ENCODE results near the gene NLRP3.
"Not testable (repeated sequence)": the region's sequence is repeated elsewhere in the genome, so short reads cannot be mapped to it uniquely, and the experiment has no call there.

NLRP3 gene

DNA sequence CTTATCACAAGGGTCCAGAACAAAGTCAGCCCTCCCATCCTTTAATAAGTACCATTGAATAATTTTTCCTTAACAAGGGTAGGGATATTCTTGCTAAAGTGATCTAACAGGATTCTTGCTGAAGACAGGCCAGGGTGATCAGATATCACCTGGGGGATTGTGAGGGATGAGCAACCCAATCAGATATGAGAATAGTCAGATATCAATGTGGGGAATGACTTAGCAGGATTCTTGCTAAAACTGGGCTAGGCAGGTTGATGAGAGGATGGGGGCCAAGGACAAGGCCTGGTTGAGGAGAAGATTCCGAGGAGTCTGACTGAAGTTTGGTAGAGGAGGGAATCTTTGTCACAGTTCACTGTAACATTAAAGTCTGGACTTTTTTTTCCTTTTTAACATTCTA, 23.9 kb upstream of the NLRP3 start:
- Histone ChIP-seq H3K27ac (ENCODE audit: low read depth, low read length) (no peak overlapping the region), H3K27me3 (ENCODE audit: control insufficient read depth, insufficient read depth, low read length) (no peaks in the 10 kb centered on the region), H3K4me1 (ENCODE audit: control insufficient read depth, insufficient read depth, low read length) (peaks cover 9% of the 10 kb centered on the region), H3K36me3 (ENCODE audit: control insufficient read depth, insufficient read depth, low read length) (no peaks in the 10 kb centered on the region), H3K9ac (ENCODE audit: low read depth, low read length) (no peak overlapping the region), H3K9me3 (ENCODE audit: control insufficient read depth, insufficient read depth, low read length) (no peaks in the 10 kb centered on the region), H3K4me3 (ENCODE audit: low read depth, low read length) (no peak overlapping the region)

DNA sequence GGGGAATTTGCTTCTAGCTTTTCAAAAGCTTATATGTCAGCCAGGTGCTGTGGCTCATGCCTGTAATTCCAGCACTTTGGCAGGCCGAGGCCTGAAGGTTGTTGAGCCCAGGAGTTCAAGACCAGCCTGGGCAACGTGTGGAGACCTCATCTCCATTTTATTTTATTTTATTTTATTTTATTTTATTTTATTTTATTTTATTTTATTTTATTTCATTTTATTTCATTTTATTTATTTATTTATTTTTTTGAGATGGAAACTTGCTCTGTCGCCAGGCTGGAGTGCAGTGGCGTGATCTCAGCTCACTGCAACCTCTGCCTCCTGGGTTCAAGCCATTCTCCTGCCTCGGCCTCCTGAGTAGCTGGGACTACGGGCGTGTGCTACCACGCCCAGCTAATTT, 20.9 kb upstream of the NLRP3 start:
- not testable (repeated sequence) for H3K9ac ChIP-seq (ENCODE audit: low read depth, low read length); H3K36me3 ChIP-seq (ENCODE audit: control insufficient read depth, insufficient read depth, low read length); H3K4me1 ChIP-seq (ENCODE audit: control insufficient read depth, insufficient read depth, low read length); H3K27me3 ChIP-seq (ENCODE audit: control insufficient read depth, insufficient read depth, low read length); H3K4me3 ChIP-seq (ENCODE audit: low read depth, low read length); H3K27ac ChIP-seq (ENCODE audit: low read depth, low read length); H3K9me3 ChIP-seq (ENCODE audit: control insufficient read depth, insufficient read depth, low read length)

DNA sequence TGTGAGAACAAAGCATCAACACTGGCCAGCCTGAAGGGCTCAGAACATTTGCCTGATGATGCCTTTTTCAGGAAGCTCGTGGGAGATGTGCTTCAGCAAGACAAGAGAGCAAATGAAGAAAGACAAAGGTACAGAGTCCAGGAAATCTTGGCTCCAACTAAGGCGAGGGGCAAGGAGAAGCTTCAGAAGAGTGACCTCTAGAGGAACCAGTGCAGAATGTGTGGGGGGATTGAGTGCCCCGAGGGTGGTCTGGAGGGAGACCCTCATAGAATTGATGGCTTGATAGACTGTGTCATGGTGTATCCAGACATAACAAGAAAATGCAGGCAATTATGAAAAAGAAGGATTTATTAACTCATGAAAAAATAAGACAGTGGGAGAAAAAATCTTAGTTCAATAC, 15.3 kb upstream of the NLRP3 start:
- Histone ChIP-seq H3K36me3 (ENCODE audit: control insufficient read depth, insufficient read depth, low read length) (no peaks in the 10 kb centered on the region), H3K9ac (ENCODE audit: low read depth, low read length) (no peak overlapping the region), H3K9me3 (ENCODE audit: control insufficient read depth, insufficient read depth, low read length) (no peaks in the 10 kb centered on the region), H3K4me3 (ENCODE audit: low read depth, low read length) (no peak overlapping the region), H3K27me3 (ENCODE audit: control insufficient read depth, insufficient read depth, low read length) (no peaks in the 10 kb centered on the region), H3K4me1 (ENCODE audit: control insufficient read depth, insufficient read depth, low read length) (0 out of 2 replicates have a peak, but pooled peaks cover 3% of the 10 kb centered on the region), H3K27ac (ENCODE audit: low read depth, low read length) (no peak overlapping the region)

DNA sequence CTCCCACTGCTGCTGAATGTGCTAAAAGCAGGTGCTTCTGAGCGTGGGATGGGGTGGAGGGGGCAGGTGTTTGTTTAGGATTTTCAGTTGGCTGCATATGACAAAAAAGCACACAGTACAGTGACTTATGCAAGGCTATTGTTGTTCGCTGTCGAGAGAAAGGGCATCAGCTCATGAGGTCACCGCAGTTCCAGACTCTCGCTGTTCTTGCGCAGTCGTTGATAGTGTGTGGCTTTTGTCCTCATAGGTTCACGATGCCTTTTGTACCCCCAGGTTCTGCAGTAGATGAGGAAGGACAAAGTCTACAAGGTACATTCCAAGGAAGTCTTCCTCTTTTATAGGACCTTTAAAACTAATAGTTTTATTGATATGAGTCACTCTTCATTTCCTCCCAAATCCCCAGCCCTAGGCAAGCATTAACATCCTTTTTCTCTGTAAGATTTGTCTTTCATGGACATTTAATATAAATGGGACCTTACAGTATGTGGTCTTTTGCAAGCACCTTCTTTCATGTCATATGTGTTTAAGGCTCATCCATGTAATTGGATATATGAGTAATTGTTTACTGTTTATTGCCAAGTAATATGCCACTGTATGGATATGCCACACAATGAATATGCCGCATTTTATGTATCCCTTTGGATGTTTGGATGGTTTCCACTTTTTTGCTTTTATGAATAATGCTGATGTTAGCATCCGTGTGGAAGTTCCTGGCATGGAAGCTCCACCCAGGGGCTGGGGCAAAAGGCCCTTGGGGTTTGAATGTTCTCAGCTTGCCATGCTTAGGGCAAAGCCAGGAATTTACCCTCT, 14.5 kb upstream of the NLRP3 start:
- H3K4me3 ChIP-seq (ENCODE audit: low read depth, low read length), result no peak overlapping the region
- no peaks in the 10 kb centered on the region for H3K9me3 ChIP-seq (ENCODE audit: control insufficient read depth, insufficient read depth, low read length)
- no peaks in the 10 kb centered on the region for H3K27me3 ChIP-seq (ENCODE audit: control insufficient read depth, insufficient read depth, low read length)
- H3K4me1 ChIP-seq (ENCODE audit: control insufficient read depth, insufficient read depth, low read length), result 0 out of 2 replicates have a peak, but pooled peaks cover 3% of the 10 kb centered on the region
- no peak overlapping the region for H3K9ac ChIP-seq (ENCODE audit: low read depth, low read length)
- no peaks in the 10 kb centered on the region for H3K36me3 ChIP-seq (ENCODE audit: control insufficient read depth, insufficient read depth, low read length)
- H3K27ac ChIP-seq (ENCODE audit: low read depth, low read length), result no peak overlapping the region

DNA sequence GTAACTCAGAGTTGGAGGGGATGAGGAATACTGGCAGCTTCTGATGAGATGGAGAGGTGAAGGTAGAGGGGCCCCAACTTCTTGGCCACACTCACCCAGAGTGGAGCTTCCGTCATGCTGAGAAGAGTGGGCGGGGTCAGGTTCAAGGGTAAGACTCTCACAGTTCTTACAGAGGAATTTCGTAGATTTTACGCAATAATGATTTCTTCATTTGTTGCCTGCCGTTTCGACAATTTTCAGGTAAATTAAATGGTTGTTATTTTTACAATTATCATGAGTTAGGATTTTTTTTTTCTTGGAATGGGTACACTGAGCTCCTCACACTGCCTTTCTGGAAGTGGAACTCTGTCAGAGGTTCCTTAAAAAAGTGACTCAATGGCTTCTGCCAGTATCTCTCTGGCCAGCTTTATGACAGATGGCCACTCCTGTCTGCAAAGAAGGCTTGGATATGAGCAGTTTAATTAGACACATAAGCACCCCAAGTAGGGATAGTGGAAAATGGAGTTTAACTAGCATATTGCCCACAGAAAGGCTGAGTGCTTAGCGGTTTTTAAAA, 13.8 kb upstream of the NLRP3 start:
- 0 out of 2 replicates have a peak, but pooled peaks cover 3% of the 10 kb centered on the region for H3K4me1 ChIP-seq (ENCODE audit: control insufficient read depth, insufficient read depth, low read length)
- no peak overlapping the region for H3K27ac ChIP-seq (ENCODE audit: low read depth, low read length)
- no peaks in the 10 kb centered on the region for H3K36me3 ChIP-seq (ENCODE audit: control insufficient read depth, insufficient read depth, low read length)
- no peaks in the 10 kb centered on the region for H3K27me3 ChIP-seq (ENCODE audit: control insufficient read depth, insufficient read depth, low read length)
- H3K9ac ChIP-seq (ENCODE audit: low read depth, low read length), result no peak overlapping the region
- no peaks in the 10 kb centered on the region for H3K9me3 ChIP-seq (ENCODE audit: control insufficient read depth, insufficient read depth, low read length)
- H3K4me3 ChIP-seq (ENCODE audit: low read depth, low read length), result no peak overlapping the region

DNA sequence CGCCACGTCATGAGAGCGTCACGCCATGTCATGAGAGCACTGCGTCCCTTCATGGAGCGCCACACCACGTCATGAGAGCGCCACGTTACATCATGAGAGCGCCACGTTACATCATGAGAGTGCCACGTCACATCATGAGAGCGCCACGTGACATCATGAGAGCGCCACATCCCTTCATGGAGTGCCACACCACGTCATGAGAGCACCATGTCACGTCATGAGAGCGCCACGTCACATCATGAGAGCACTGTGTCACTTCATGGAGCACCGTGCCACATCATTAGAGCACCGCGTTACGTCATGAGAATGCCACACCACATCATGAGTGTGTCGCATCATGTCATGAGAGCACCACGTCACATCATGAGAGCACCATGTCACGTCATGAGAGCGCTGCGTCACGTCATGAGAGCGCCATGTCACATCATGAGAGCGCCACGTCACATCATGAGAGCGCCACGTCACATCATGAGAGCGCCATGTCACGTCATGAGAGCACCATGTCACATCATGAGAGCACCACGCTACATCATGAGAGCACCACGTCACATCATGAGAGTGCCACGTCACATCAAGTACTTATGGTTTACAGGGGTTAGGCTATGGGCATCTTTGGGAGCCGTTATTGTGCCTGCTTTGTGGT, 9.8 kb upstream of the NLRP3 start:
- Histone ChIP-seq H3K27me3 (ENCODE audit: control insufficient read depth, insufficient read depth, low read length) (no peaks in the 10 kb centered on the region), H3K4me3 (ENCODE audit: low read depth, low read length) (no peak overlapping the region), H3K4me1 (ENCODE audit: control insufficient read depth, insufficient read depth, low read length) (0 out of 2 replicates have a peak, but pooled peaks cover 3% of the 10 kb centered on the region), H3K27ac (ENCODE audit: low read depth, low read length) (no peak overlapping the region), H3K9me3 (ENCODE audit: control insufficient read depth, insufficient read depth, low read length) (no peaks in the 10 kb centered on the region), H3K9ac (ENCODE audit: low read depth, low read length) (no peak overlapping the region), H3K36me3 (ENCODE audit: control insufficient read depth, insufficient read depth, low read length) (no peaks in the 10 kb centered on the region)

DNA sequence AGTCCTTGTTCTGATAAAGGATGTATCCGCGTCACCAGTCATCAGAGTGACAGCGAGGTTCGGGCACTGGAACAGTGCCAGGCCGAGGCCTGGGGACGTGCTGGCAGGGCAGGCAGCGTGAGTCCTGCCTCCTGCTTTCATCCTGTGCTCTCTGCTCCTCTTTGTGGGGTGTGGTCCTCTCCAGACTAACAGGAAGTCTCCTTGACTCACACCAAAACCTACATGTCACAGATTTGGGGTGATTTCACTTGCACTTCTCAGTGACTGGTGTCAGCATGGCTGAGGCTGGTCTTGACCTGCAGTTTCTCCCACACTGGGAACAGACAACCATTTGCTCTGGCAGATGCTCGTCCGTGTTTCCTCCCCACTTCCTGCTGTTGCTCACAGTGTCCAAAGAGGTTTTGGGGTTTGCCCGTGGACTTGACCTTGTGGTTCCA, 8.8 kb upstream of the NLRP3 start:
- Histone ChIP-seq H3K27ac (ENCODE audit: low read depth, low read length) (no peak overlapping the region), H3K27me3 (ENCODE audit: control insufficient read depth, insufficient read depth, low read length) (no peaks in the 10 kb centered on the region)

DNA sequence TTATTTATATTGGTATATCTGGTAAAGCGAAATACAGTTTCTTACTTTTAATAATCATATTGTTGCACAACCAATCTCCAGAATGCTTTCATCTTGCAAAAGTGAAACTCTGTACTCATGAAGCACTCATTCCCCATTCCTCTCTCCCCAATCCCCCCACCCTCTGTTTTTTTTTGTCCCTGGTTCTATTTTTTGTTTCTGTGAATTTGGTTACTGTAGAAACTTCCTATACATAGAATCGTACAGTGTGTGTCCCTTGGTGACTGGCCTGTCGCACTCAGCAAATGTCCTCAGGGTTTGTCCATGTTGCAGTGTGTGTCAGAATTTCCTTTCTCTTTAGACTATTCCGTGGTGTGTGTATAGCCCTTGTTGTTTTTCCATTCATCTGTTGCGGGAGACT, 7.9 kb upstream of the NLRP3 start:
- H3K4me3 ChIP-seq (ENCODE audit: low read depth, low read length), result no peak overlapping the region
- H3K4me1 ChIP-seq (ENCODE audit: control insufficient read depth, insufficient read depth, low read length), result no peaks in the 10 kb centered on the region
- H3K9ac ChIP-seq (ENCODE audit: low read depth, low read length), result no peak overlapping the region

More for the DNA sequence above, 8.8 kb upstream of the NLRP3 start:
- 0 out of 2 replicates have a peak, but pooled peaks cover under 1% of the 10 kb centered on the region for H3K4me1 ChIP-seq (ENCODE audit: control insufficient read depth, insufficient read depth, low read length)
- H3K4me3 ChIP-seq (ENCODE audit: low read depth, low read length), result no peak overlapping the region
- H3K9ac ChIP-seq (ENCODE audit: low read depth, low read length), result no peak overlapping the region
- H3K36me3 ChIP-seq (ENCODE audit: control insufficient read depth, insufficient read depth, low read length), result no peaks in the 10 kb centered on the region
- no peaks in the 10 kb centered on the region for H3K9me3 ChIP-seq (ENCODE audit: control insufficient read depth, insufficient read depth, low read length)

DNA sequence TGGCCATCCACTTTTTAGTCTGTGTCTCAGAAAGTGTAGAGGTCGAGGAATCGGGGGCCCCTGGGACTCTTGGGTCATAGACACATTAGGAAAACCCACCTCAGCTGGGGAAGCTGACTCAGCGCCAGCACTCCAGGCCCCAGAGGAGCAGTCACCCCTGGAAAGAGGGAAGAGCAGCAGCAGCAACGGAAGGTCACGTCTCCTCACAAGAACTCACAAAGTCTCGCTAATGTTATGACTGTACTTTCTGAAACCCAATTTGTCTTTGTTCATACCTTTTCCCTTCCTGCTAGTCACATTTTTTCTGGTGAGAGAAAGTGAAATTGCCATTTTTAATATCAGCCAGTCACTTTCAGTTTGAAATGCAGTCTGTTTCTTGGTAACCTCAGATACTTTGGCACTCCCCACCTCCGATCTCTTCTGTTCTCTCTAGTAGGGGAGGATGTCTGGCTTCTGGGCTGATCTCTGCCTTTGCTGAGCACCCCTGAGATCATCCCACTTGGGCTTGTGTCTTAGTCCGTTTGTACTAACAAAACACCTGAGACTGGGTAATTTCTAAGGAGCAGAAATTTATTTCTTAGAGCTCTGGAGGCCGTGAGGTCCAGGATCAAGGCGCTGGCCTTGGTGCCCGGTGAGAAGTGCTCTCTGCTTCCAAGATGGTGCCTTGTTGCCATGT, 6.0 kb upstream of the NLRP3 start:
- no peaks in the 10 kb centered on the region for H3K36me3 ChIP-seq (ENCODE audit: control insufficient read depth, insufficient read depth, low read length)
- H3K9ac ChIP-seq (ENCODE audit: low read depth, low read length), result no peak overlapping the region
- H3K9me3 ChIP-seq (ENCODE audit: control insufficient read depth, insufficient read depth, low read length), result no peaks in the 10 kb centered on the region
- H3K4me3 ChIP-seq (ENCODE audit: low read depth, low read length), result no peak overlapping the region
- H3K27ac ChIP-seq (ENCODE audit: low read depth, low read length), result no peak overlapping the region
- no peaks in the 10 kb centered on the region for H3K27me3 ChIP-seq (ENCODE audit: control insufficient read depth, insufficient read depth, low read length)
- no peaks in the 10 kb centered on the region for H3K4me1 ChIP-seq (ENCODE audit: control insufficient read depth, insufficient read depth, low read length)

More for the DNA sequence above, 7.9 kb upstream of the NLRP3 start:
- Histone ChIP-seq H3K36me3 (ENCODE audit: control insufficient read depth, insufficient read depth, low read length) (no peaks in the 10 kb centered on the region), H3K27me3 (ENCODE audit: control insufficient read depth, insufficient read depth, low read length) (no peaks in the 10 kb centered on the region), H3K9me3 (ENCODE audit: control insufficient read depth, insufficient read depth, low read length) (no peaks in the 10 kb centered on the region), H3K27ac (ENCODE audit: low read depth, low read length) (no peak overlapping the region)

DNA sequence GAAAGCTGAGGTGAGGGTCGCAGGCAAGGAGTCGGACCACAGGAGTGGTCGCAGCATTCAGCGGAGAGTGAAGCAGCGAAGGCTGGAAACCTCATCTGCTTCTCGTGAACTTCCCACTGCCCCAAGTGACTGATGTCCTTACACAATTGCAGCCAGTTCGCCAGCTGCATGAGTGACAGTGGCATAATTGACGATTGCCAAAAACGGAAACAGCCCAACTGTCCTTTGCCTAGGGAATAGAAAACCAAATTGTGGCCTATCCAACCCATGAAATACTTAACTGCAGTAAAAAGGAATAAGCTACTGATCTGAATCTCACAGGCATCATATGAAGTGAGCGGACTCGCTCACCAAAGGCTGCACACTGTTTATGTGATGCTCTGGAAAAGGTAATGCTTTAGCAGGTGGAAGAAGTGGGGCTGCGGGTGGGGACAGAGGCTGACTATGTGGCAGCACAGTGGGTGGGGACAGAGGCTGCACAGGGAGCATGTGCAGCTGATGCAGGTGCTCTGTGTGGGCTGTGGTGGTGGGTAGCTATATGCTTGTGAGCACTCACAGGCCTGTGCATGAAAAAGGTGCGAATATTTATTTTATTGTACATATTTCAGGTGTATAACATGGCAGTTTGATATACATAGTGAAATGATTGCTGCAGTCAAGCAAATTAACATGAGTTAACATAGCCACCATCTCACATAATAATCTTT, 4.2 kb upstream of the NLRP3 start:
- no peaks in the 10 kb centered on the region for H3K27me3 ChIP-seq (ENCODE audit: control insufficient read depth, insufficient read depth, low read length)
- H3K36me3 ChIP-seq (ENCODE audit: control insufficient read depth, insufficient read depth, low read length), result no peaks in the 10 kb centered on the region
- no peak overlapping the region for H3K9ac ChIP-seq (ENCODE audit: low read depth, low read length)
- H3K4me1 ChIP-seq (ENCODE audit: control insufficient read depth, insufficient read depth, low read length), result no peaks in the 10 kb centered on the region
- no peaks in the 10 kb centered on the region for H3K9me3 ChIP-seq (ENCODE audit: control insufficient read depth, insufficient read depth, low read length)
- H3K4me3 ChIP-seq (ENCODE audit: low read depth, low read length), result no peak overlapping the region
- H3K27ac ChIP-seq (ENCODE audit: low read depth, low read length), result no peak overlapping the region

Data from HUES48 (cell line).